LoVo (cell line): ENCODE data around the gene LRRC74A.
A peak's percentile ranks its signal among the peaks of the same experiment; 100 is the strongest.
"Not testable (repeated sequence)": the region's sequence is repeated elsewhere in the genome, so short reads cannot be mapped to it uniquely, and the experiment has no call there.

Experiments used
- DNase-seq: peaks from one replicate; pipeline ENCODE4 v3.0.0-alpha.2; 2016; ENCODE audit warnings: low spot score

LRRC74A gene

DNA sequence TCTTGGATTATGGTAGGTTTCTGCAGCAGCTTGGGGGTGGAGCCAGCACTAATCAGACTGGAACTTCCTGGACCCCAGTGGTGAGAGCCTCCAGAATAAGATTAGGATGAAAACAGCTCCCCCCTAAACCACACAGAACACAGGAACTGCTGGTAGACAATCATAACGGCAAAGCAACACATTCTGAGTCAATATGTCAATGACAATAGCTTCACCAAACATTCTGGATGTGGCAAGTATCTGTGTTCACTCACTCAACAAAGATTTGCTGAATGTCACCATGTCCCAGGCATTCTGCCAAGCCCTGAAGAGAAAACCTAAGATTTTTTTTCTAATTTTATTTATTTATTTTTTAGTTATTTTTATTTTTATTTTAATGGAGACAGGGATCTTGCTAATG is 65.2 kb downstream of the LRRC74A start:
- DNase-seq: no peak

- DNase-seq: no peak
Observed at GRCh38 chr14:76894308-76894707, 68.1 kb downstream of the LRRC74A start.

- not testable (repeated sequence) for DNase-seq
Observed at GRCh38 chr14:76898006-76898405, 71.8 kb downstream of the LRRC74A start.

DNA sequence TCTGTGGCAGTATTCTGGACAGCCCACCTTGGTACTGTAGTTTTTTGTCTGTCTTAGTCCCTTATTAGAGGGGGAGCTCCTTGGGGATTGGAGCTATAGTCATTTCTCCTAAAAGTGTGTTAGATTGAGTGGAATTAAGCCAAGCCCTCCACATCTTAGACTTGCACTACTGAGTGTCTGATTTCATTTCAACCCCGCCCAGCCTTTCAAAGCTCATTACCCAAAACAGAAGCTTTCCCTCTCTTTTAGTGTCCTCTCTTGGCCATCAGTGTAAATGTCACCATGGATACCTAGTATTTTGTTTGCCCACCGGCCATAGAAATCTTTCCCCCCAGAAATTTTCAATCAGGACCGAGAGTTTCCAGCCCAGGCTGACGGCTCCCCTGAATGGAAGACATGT is 74.5 kb downstream of the LRRC74A start:
- no peak for DNase-seq

DNA sequence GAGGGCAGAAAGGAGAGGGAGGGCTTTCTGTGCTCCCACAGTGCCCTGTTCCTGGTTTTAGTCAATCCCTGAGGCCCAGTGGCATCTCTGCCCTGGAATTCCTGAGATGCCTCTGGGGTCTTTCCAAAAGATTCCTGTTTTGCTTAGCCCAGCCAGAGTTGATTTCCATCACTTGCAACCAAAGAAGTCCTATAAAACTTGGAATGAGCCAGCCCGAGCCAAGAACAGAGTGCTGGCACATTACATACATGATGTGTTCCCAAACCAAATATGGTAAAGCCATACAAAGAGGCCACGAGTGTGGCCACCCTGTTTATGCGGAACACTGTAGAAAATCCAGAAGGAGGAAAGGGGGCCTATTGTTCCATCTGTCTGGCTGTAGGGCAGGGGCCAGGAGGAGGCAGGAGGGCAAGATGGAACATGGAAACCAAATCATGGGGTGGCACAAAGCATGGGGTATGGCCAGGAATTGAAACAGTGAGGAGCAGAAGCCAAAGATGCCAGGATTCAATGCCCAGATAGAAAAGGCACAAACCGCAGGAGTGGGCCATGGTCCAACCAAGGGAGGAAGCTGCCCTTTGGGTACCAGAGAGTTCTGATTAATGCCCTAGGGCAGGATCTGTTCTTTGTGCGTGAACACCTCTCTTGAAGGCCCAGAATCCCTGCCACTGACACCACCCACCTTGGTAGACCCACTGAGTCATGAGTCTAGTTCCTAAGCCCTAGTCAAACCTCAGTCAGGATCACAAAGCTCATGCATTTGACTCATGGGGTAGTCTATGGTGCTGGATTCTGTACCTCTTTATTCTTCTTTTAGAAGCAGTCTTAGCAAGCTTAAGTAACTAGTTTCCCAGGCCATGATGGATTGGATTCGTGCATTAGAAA is 75.2 kb downstream of the LRRC74A start:
- DNase-seq: no peak

DNA sequence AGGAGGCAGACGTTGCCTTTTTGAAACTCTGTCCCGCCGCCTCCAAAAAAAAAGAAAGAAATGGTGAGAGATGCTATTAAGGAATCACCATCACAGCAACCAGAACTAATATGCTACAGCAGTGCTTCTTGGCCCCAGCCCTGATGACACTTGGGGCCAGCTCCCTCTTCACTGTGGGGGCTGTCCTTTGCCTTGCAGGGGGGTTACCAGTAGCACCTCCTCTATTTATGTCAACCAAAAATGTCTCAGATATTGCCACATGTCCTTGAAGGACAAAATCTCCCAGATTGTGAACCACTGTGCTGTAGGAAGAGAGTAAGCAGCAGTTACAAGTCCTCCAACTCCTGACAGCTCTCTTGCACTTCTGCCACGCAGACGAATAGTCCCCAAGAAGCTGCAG is 76.4 kb downstream of the LRRC74A start:
- DNase-seq: no peak

DNA sequence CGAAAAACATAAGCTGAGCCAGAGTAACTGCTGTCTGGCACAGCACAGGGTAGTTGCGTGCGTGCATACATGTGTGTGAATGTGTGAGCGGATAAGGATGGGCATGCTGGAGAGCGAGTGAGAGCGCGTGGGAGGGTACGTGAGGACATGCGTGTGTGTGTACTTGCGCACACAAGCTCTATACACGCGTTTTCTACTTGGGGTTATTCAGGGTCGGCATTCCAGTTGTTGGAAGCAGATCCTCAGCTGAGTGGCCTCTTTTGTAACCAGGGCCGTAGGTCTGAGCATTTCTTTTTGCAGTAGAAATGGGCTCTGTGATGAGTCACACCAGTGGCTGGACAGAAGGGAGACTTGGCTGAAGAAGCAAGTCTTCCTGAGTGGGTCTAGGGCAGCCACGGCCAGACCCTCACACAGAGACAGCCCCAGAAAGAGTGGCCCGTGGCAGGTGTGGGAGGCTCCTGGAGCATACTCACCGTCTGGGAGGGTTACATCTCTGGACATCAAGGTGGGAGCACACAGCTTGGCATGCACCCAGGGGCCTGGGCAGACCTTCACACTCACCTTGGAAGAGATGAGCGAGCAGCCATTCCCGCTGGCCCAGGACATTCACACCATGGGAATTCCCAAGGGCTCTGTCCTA is 78.0 kb downstream of the LRRC74A start:
- DNase-seq: no peak

DNA sequence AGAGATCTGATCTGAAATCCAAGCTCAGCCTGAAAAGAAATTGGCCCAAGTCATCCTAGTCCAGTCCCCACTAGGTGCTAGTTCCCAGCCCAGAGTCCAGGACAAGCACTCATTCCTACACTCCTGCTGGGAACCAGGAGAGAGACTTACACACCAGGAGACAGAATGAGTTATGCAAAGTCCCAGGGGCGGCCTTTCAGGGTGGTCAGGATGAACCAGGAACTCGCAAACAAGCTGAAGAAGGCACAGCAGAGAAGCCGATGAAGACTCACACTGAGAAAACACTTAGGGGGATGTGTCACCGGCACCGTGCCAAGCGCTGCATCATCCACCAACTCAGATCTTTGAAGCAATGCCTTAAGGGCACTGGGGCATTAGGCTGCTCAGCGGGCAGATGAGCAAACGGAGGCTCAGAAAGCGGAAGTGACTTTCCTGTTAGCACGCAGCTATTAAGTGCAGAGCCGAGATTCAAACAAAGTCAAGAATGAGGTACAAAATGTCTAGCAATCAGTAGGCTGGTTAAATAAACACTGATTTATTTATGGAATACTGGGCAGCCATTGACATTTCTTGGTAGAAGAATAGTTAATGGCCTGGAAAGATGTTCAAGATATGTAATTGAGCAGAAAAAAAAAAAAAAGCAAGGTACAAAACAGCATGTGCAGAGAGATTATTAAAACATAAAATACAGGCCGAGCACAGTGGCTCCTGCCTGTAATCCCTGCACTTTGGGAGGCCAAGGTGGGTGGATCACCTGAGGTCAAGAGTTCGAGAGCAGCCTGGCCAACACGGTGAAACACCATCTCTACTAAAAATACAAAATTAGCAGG is 78.7 kb downstream of the LRRC74A start:
- peak; percentile 52 for DNase-seq

DNA sequence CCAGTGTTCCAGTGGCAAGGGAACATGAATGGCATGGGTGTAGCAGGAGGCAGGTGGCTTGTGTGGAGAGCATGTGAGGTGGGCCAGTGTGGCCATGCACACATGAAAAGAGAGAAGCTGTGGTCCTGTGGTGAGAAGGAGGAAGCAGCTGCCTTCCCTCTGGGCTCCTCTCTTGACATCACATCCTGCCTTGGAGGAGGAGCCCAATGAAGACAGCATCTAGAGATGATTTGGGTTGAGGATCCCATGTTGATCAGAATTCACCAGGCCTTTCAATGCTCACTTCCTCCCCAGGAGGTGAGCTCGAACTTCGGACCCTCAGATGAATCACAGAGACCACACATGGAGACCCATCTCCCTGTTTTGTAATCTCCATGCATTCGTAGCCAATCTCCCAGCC is 82.6 kb downstream of the LRRC74A start:
- DNase-seq: no peak

DNA sequence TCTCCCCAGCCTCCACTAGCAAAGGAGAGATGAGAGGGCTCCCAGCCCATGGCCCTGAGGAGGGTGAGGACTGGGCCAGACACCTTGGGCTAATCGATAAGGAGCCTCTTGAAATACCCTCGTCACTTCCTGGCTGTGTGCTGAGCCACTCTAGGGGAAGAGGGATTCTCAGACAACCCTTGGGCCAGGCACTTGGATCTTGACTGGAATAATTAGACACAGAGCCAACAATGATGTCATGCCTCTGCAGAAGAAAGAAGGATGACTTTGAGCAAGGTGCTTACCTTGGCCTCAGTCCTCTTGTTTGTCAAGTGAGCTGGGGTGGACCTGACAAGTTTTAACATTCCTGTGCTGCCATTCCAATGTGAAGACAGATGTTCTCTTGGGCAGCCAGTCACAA is 83.1 kb downstream of the LRRC74A start:
- DNase-seq: no peak

DNA sequence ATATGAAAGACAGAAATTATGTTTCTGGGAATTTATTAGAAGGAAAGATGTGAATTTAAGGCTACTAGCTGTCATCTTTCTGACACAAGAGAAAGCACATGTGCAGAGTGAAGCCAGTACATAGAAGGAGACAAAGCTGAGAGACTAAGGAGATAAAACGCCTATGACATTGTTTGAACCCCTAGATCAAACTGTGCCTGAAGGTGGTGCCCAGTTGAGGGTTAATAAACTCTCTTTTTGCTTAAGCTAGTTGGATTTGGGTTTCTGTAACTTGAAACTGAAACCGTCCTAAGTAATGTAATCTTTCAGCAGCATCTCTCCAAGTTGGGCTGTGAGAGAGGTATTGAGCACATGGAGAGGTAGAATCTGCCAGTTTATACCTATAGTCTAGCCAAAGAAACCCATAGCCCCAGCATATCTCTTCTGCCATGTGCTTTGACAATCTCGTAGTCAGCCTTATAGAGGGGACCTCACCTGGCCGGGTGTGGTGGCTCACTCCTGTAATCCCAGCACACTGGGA is 84.2 kb downstream of the LRRC74A start:
- no peak for DNase-seq

- DNase-seq: no peak
Observed at GRCh38 chr14:76911473-76911872, 85.3 kb downstream of the LRRC74A start.

- peak; percentile 34 for DNase-seq
Observed at GRCh38 chr14:76914533-76915081, 88.4 kb downstream of the LRRC74A start.

GRCh38 chr14:76916040-76916715 is 90.0 kb downstream of the LRRC74A start:
- DNase-seq: no peak

GRCh38 chr14:76917158-76917596 is 91.0 kb downstream of the LRRC74A start:
- DNase-seq: peak; percentile 56

DNA sequence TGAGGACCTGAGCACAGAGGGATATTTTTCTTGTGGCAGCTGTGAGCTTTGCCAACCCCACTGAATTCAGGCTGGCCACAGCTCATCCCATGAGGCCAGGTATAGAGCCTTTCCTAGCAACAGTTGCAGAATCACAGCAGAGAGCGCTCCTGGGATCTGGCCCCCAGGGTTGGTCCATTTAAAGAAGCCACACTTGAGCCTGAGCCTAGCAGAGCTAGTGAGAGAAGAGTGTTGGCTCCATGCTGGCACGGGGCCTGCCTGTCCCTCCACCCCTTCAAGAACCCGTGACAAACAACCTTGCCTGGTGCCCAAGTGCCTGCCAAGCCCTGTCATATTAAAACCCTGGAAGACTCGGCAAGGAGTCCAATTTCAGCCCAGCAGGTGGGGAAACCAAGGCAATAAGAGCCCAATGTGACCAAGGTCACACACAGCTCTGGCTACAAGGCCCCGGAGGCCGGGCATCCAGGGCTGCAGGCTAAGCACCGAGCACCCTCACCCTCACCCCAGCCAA is 91.6 kb downstream of the LRRC74A start:
- DNase-seq: no peak

DNA sequence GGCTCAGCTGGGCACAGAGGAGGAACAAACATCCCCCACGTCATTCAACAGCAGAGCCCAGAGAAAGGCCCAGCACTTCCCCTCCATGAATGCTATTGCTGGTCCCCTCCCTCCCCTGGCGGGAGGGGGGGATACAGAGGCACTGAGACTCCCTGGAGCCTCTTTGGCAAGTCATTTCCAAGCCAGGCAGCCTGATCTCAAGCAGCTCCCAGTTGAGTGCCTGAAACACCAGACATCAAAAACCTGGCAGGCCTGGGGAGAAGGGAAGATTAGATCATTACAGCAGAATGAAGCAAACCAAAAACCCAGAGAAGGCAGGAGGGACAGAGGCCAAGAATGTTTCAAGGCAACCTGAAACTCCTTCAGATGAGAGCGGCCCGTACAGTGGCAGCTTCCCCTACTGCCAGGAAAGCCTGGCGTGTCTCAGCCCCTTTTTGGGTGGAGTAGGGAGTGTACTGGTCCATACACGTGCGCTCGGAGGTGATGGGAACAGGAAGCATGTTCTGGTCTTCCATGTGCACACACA is 92.1 kb downstream of the LRRC74A start:
- DNase-seq: no peak

DNA sequence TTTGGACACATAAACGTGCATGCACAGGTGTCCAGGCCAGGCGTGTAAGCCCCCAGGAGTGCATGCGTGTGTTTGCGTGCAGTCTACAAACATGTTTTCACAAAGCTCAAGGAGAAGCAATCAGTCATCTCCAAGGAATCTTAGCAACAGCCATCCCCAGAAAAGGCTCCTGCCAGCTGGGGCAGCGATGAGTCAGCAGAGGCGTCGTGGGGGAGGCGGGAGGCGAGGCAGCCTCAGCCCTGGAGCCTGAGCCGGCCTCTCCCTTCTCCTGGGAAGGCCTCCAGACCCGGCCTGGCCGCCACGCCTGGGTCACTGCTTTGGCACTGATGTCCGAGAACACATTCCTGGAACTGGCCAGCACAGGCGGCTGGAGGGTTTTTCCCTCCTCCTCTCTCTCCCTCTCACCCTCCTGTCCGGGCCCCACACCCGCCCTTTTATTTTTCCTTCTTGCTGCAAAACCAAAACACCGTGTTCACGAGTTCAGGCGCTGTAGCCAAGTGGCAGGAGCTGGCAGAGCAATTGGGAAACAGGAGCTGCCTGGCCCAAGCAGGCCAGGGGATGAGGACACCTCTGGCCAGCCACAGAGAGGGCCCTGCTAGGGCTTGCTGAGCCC is 92.7 kb downstream of the LRRC74A start:
- DNase-seq: peak; percentile 88
